HG02623 (cell line): Measurements from ENCODE around the gene PLK2.

Experiments
- ATAC-seq: cut with Tn5 transposase; IDR thresholded peaks from one replicate; pipeline ENCODE4 v1.9.1; 2021; ENCODE audit warnings: moderate library complexity; ENCODE audit not compliant: unreplicated experiment

PLK2 gene

GRCh38 chr5:58460002-58460731 is at the start of gene PLK2:
TSS of gene PLK2 (minus strand) at chr5:58460086. CDS start at chr5:58459959, 127 bp downstream.
- peak; percentile 75 for ATAC-seq

- ATAC-seq = no peak
These were observed 47.8 kb upstream of the PLK2 start for GRCh38 chr5:58507715-58508114.

DNA sequence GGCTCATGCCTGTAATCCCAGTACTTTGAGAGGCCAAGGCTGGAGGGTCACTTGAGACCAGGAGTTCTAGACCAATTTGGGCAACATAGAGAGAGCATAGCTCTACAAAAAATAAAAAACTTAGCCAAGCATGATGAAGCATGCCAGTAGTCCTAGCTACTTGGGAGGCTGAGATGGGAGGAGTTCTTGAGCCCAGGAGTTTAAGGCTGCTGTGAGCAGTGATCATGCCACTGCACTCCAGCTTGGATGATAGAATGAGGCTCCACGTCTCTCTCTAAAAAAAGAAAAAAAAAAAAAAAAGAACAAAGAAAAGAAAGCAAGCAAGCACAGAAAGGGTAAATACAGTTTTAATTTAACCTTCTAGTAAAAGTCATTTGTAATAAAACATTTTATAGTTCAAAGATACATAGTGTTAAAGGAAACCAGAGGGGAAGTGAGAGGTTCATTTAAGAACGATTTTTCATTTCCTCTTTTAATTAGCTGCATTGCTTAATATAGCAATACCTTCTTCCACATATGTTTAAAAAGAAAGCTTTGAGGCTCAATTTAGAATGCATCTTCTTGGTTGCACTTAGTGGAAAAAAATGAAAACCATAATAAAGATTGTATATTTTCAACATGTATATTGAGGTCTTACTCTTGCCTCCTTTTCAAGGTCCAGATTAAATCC is 46.2 kb upstream of the PLK2 start:
- ATAC-seq = peak; percentile 77

DNA sequence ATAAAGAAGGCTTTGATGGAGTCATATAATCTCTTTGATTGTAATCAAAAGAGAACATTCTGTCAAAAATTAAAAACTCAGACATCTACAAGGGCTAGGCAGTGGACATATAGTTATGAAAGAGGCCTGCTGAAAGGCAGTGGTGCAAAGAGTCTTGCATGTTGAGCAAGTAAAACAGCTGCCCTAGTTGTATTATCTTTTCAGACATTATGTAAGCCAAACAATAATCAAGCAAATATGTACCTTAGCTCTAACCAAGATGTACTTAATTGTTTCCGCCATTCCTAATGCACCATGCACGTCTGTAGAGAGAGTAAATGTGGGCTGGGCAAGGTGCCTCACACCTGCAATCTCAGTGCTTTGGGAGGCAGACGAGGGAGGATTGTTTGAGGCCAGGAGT is 45.6 kb upstream of the PLK2 start:
- no peak for ATAC-seq

DNA sequence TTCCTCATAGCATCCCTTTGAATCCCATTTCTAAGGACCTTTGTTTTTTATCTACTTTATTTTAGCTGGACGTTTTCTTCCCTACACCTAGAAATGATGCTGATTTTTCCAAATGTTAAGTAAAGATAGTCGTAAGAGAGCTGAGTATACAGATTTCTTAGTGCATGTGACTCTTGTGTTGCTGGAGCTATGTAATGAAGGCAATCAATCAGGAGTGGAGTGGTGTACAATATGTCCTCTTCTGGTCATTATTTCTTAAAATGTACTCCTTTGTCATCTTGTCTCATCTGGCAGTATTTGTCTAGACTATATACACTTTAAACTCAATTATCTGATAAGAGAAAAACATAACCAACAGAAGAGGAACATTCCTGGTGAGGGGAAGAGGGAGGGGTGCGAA is 44.9 kb upstream of the PLK2 start:
- no peak for ATAC-seq

- no peak for ATAC-seq
These were observed 43.6 kb upstream of the PLK2 start for GRCh38 chr5:58503390-58504046.

- ATAC-seq = no peak
These were observed 42.0 kb upstream of the PLK2 start for GRCh38 chr5:58501778-58502417.

DNA sequence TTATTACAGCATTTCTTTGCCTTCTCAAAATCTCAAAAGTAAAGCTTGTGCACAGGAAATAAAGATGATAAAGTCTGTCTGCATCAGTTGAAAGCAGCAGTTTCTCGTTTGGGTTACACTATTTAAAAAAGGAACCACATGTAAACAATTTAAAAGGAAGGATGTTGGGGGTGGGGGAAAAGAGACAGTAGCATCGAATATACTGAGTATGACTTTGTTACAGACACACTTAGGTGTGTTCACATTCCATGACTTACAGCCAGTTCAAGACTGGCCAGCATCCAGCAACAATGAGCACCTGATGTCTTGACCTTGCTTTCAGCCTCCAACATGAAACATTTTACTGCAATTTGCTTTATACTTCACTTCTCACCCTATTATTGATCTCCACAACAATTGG is 40.1 kb upstream of the PLK2 start:
- no peak for ATAC-seq

- no peak for ATAC-seq
These were observed 39.3 kb upstream of the PLK2 start for GRCh38 chr5:58499231-58499630.

GRCh38 chr5:58498340-58498942 is 38.6 kb upstream of the PLK2 start:
- no peak for ATAC-seq

DNA sequence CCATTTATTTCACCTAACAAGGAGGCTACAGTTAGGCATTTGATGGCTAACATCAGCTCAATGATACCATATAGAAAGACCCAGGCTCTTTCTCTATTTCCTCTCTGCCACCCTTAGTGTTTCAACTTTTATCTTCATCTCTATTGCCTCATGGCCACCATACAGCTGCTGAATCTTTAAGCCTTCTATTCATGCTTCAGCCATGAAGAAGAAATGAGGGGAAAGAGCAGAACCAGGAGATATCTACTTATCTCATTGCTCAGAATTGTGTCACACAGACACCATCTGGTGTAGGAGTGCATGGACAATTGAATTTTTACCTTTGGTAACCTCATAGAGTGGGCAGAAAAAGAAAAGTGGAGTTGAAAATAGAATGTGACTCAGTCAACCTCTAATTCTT is 38.0 kb upstream of the PLK2 start:
- ATAC-seq = no peak

DNA sequence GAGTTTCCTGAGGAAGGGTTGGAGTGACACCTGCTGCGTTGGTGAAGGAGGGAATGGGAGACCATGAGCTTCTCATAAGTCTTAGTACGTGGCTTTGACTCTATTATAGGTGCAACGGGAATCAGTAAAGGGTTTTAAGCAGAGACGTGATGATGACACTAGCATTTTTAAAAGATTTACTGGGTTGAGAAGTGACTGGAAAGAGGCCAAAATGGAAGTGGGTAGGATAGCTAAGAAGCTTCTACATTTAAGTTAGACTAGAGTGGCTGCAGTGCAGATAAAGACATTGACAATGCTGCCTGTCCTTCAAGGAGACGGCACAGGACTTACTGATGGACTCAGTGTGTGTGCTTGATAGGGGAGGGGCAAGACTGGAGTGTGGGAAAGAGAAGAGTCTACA is 37.5 kb upstream of the PLK2 start:
- ATAC-seq = no peak

- no peak for ATAC-seq
These were observed 36.6 kb upstream of the PLK2 start for GRCh38 chr5:58496488-58496887.

- ATAC-seq = no peak
These were observed 33.3 kb upstream of the PLK2 start for GRCh38 chr5:58493141-58493540.

GRCh38 chr5:58491216-58491892 is 31.5 kb upstream of the PLK2 start, which contains the start of gene GAPT:
TSS of gene GAPT (plus strand) at chr5:58491435. CDS start at chr5:58494537, 3,102 bp downstream.
- ATAC-seq = peak; percentile 83

- peak; percentile 50 for ATAC-seq
These were observed 30.6 kb upstream of the PLK2 start for GRCh38 chr5:58490402-58491050.

- ATAC-seq = no peak
These were observed 26.4 kb upstream of the PLK2 start for GRCh38 chr5:58486290-58486689.

DNA sequence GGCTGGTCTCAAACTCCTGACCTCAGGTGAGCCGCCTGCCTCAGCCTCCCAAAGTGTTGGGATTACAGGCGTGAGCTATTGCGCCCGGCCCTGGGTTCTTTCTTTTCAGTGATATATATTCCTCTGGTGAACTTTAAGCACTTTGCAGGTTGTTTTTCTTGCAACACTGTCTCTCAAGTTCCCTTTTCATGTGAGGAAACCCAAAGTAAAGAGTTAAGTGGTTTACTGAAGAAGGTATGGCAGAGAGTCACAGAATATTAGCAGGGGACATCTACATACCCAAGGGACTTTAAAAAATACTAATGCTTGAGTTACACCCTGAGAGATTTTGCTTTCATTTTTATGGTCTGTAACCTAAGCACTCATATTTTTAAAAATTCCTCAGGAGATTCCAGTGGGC is 24.6 kb upstream of the PLK2 start:
- ATAC-seq = no peak

- no peak for ATAC-seq
These were observed 22.6 kb upstream of the PLK2 start for GRCh38 chr5:58482536-58482935.

DNA sequence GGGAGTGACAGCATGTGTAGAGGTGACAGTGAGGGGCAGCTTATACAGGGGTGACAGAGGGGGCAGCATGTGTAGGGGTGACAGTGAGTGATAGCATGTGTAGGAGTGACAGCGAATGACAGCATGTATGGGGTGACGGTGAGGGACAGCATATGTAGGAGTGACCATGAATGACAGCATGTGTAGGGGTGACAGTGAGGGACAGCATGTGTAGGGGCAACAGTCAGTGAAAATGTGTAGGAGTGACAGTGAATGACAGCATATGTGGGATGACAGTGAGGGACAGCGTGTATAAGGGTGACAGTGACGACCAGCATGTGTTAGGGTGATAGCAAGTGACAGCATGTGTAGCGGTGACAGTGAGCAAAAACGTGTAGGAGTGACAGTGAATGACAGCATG is 21.9 kb upstream of the PLK2 start:
- ATAC-seq = no peak
